Measurements from ENCODE around the gene HOXA4.

Gene HOXA4

DNA sequence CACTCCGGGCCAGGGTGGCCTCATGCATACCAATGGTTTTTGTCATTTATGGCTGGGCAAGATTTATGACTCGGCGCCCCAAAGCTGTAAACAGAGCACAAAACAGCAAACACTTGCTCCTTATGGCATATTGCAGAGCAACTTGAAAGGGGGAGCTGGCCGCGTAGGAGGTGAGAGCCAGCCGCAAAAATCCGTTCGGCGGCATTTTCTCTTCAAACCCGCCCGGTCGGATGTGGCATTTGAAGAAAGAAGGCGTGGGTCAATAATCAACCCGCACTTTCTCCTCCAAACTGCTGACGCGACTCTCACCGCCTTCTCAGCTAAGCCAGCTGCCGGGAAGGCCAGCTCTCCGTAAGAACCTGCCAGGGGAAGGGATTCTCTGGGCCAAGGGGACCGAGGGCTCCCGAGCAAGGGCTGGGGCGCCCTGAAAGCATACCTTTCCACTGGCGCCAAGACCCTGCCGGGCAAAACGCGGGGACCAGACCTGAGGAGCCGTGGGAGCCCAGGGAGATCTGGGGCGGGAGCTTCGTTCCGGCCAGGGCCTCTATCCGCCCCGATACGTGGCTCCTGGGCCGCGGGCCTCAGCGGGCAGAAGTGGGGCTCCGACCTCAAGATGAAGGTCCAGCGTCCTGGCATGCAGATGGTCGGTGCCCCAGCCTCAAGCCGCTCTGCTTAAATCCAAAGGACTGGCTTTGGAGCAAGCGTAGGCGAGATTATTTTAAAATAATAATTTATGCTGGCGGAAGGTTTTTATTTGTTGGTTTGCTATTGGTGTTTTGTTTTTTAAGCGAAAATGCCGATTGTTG is 15.1 kb downstream of the HOXA4 start:
- no peak for DNase-seq

DNA sequence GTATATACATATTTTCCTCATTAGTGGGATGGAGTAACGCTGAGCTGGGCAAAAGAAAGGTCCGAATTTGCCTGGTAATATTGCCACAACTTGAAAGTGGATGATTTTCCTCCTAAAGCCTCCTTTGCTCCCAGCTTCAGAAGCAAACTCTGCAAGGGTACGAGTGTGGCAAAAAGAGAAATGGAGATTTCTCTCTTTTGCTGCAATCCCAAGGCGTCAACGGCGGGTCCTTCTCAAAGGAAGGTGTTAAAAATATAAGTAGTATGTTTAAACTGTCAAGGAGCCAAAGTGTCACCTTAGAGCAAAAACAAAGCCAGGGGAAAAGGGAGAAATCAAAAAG is 15.7 kb downstream of the HOXA4 start:
- DNase-seq: no peak

DNA sequence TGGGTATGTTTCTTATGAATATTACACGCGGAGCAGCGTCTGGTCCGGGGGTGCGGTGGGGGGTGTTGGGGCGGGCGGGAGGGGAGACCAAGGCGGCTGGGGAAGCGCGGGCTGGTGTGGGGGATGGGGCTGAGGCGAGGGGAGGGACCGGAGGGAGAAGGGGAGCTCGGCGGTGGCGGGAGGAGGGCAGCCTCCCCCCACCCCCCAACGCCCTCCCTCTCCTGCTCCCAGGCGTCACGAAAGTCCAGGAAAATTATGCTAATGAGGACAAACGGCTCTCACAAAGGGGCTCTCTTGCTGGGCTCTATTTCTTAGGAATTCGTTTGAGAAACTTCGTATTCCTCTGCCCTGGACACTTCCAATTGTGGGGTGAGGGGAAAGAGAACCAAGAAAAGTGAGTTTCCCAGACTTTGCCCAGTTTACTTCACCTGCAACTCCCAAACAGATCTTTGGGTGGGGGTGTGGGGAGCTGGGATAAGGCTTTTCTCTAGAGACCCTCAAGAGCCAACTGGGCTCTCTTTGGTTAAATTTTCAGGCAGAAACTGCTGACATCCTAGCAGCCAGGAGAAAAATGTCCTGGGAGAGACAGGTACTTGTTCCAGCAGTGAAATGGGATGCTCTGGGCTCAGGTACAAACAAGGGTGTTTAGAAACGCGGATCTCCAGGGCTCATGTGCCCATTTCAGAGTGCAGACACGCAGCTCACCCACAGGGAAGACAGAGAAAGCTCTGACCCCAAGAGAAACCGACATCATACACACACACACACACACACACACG is 16.4 kb downstream of the HOXA4 start:
- no peak for DNase-seq

DNA sequence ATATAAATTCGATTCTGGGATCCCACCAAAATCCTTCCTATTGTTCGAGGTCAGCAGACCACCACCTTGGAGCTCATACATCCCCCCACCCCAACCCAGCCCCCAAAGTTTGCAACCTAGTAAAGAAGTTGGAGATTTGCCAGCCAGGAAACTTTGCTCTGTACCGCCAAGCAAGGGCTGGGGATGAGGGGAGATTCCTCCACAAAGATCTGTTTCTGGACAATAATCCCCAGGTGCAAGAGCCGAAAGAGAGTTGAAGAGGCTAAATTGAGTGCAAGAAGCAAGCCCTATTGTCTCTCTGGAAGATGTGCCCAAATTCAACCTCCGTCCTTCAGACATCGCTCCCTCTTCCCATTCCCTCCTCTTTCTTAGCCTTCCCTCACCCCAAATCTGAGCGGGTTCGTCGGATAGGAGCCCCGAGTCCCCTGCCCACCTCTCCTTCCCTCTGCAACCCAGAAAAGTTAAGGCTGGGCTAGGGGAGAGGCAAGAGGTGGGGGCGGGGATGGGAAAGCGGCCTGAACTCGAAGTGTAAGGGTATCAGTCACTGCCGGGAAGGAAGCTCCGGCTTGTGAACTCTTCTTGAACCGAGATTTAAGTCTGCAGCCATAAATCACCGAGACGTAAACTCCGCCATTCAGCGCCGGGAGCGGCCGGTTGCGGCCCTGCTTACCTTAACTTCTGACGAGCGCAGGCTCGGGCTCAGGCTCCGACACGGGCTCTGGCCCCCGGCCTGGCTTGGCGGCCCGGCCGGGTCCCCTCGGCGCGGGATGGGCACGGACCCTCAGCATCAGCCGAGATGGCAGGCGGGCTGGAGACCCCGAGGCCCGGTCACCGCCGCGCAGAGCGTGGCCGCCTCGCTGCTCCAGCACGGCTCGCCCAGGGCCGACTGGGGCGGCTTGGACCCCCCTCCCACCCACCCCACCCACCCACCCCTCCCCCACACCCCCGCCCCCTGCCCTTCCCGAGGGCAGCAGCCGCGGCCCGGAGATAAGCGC is 17.3 kb downstream of the HOXA4 start:
- no peak for DNase-seq

DNA sequence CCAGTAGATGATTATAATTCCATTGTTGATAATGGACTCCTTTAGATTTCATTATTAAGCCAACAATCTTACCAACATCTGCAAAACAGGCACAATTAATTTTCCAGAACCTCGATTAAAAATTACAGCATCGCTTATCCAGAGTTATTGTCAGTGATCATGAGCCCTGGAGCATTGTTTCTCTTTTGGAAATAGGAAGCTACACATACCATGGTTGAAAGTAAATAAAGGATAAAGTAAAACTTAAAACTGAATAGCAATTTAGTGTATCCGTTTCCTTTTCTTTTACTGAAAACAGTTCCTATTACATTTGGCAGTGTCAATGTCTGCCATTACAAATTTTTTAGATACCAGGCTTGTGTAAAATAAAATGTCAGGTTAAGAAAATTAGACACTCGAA is 18.2 kb downstream of the HOXA4 start:
- no peak for DNase-seq

DNA sequence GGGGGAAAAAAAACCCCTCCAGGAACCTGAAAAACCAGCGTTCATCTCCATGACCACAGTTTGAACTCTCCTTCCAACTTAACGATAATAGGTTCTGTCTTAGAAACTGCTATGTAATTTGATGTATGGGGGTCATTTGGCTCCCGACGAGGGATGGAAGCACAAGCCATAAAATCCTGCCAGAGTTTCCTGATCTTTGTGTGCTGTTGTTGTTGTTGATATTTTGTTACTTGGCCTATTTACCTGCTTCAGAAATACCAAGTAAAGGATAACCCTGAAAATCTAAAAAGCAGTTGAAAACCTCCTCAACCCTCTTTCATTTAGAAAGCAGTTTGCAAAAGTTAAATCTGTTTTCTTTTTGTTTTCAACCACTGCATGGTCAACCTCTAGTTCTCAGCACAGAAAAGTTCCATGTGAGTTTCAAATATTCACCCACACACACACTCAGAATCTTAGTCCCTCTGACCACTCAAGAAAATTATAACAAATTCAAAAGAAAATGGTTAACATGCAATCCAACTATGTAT is 18.7 kb downstream of the HOXA4 start:
- no peak for DNase-seq

DNA sequence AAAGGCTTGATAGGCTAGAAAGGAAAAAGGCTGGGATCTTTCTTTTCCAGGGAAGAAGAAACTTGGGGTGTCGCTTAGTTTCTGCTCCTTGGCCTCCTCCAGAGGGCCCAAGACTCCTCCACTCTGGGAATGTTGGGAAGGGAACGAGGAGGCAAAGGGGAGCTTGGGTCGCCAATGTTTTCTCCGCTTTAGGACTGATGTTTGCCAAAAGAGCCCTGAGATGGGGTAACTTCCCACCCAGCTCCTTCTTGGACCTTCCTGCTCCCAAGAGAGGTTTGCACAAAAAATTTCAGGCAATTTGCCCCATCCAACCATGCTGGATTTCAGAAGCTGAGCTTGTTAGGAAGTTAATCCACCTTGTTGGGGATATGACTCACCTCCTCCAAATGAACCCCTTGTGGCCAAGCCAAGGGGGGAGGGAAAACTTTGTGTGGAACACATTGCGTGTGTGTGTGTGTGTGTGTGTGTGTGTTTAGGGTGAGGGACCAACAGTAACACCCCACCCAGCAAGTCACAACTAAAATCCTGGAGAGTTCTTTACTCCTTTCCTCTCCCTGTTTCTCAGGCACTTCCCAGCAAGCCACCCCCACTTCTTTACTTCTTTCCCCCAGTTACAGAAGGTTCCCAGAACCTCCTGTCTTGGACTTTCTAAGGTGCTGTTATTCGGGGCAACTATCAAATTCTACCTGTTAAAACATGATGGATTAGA is 19.4 kb downstream of the HOXA4 start:
- DNase-seq: no peak

DNA sequence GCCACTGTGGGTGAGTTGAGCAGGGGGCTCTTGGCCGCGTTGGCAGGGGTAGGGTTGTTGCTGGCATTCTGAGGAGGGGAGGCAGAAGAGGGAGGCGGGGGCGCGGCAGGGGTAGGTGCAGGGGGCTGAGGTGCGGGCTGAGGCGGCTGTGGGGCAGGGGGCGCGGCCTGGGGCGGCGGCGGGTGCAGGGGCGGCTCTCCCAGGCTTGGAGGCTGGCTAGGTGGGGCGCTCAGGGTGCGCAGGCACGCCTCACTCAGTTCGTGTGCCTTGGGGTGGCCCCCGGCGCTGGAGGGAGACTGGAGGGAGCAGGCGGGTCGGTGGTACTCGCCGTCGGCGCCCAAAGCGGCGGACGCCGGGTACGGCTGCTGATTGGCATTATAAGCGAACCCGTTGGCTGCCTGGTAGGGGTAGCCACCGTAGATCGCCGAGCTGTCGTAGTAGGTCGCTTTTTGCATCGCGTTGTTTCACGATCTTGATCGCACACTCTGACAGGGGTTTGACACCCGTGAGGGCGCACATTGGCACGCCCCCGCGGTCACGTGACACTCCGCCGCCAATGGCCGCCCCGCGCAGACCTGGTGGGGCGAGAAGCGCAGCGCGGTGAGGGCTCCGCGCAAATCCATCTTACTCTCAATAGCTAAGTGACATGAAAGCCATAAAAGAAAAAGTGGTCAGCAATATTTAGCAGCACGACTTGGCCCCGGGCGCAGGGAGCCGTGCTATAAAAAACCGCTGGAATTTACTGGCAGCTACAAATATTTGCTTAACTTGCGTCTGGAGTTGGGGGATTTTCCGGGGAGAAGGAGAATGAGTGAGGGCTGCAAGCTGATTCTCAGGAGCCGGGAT is 20.1 kb downstream of the HOXA4 start:
- no peak for DNase-seq

DNA sequence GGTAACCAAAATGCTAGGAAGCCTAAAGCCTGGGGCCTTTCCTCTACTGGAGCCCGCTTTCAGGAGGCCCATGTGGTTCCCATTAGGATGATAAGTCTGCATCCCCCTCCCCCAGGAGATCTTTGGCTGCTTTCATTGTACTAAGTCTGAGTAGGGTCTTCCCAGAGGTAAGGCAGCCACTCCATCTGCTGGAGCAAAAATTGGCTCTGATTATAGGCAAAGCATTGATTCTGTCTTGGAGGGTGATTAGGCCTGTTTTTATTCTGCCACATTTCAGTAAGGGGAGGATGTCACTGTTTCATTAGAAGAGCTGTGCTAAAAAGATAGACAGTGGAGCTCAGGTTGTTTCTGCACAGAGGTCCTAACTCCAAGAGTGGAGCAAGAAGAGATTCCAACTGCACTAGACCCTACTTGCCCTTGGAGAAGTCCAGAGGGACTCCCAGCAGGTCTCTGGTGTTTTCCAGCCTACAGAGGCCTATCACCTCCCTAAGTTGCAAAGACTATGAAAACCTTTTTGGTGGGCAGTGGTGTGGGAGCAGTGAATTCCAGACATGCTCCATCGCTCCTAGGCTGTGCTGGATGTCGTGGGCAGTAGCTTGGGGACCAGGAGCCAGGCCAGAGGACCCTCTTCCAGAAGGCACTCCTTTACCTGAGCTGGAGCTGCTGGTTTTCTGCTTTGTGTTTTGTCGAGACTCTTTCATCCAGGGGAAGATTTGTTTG is 20.9 kb downstream of the HOXA4 start:
- DNase-seq: no peak

DNA sequence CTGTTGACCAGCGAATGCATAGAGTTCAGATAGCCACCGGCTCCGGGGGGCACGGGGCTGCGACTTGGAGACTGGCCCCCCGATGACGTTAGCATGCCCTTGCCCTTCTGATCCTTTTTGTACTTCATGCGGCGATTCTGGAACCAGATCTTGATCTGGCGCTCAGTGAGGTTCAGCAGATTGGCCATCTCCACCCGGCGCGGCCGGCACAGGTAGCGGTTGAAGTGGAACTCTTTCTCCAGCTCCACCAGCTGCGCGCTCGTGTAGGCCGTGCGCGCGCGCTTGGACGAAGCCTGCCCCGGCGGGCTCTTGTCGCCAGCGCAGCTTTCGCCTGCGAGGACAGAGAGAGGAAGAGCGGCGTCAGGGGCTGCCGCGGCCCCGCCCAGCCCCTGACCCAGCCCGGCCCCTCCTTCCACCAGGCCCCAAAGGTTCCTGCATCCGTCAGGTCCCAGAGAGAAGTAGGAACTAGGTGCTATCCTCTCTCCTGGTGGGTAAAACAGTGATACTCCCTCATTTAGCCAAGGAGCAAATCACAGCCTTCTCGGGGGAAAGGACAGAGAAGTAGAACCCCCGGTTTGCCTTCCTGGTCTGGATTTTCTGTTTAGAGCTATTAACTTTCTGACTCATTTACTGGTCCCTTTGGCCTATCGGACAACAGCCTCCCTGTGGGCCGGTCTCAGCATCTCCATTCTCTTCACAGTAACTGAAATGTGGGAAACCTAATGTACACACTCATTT is 22.0 kb downstream of the HOXA4 start:
- no peak for DNase-seq

DNA sequence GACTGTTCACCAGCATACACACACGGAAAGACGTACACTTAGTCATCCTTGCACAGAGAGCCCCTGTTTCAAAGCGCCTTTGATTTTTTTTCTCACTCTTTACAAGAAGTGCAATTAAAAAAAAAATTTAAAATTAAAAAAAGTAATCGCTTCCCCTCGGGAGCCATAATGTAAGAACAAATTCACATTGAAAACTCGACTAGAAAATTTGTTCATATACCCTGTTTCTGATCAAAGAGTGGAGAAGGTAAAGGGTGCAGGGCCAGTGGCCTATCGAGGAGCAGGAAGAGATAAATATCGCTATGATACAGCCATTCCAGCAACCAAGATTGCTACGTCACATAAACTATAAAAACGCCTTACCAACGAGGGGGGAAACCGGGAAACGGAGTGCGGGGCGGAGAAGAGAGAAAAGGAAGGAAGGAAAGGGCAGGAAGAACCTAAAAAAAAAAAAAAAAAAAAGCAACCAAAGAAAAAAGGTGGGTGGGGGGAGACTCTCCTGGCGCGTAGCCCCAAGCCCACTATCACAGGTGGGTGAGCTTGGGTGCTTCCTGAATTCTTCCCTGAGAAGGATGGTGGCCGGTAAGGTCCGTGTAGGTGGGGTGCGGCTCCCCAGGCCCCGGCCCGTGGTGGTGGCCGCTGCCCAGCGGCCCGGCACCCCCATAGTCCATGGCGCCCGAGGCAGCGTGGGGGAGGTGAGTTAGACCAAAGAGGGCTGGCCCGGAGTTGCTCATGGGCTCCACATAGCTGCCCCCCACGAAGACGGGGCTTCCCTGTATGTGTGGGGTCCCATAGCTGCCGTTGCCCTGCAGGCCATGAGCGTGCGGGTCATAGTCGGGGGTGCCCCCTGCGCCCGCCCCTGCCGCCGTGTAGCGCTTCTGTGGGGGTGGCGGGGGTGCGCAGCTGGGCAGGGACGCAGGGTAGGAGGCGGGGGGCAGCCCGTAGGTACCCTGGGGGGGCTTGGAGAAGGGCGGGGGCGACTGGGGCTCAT is 22.9 kb downstream of the HOXA4 start:
- DNase-seq: no peak

DNA sequence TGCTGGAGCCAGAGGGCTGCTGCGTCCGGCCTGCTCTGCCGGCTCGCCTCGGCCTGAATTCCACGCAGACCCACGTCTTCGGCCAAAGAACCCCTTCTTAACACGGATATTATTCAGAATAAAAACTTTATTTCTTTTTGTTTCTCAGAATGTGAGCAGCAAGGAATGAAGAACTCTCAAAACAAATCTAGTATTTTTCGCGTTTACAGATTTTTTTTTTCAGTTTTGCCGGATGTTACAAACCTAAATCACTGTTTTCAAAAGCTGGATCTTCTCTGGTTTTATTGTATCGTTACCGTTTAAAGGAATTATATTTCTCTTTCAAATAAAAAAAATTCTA is 23.7 kb downstream of the HOXA4 start:
- DNase-seq: no peak

DNA sequence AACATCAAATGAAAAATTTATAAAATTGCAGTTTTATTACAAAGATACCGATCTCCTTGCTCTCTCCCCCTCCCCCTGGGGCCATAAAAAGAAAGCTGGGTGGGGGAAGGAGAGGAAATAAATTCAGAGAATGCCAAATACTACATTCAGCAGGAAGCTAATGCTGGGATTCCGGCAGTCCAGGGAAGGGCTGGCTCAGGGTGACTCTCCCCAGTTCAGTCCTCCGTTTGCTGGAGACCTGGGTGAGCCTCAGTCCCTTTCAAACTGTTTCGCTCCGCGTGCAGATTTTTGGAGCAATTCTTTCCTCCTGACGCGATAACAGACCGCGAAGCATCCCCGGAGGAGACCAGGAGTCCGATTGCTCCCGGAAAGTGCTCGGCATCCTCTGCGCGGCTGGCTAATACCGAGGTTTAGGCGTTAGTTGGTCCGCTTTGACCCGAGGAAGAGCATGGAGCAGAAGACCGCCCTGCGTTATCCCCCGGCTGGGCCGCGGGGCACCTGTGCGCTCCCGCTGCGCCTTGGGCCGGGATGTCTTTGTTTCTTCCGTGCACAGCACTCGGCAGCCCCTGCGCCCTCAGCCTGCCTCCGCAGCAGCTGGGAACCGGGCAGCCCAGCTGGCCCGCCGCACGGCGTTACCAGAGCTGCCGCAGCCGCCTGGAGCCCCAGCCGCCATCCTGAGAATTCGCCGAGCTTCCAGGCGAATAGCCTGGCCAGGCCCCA is 24.2 kb downstream of the HOXA4 start:
- no peak for DNase-seq

DNA sequence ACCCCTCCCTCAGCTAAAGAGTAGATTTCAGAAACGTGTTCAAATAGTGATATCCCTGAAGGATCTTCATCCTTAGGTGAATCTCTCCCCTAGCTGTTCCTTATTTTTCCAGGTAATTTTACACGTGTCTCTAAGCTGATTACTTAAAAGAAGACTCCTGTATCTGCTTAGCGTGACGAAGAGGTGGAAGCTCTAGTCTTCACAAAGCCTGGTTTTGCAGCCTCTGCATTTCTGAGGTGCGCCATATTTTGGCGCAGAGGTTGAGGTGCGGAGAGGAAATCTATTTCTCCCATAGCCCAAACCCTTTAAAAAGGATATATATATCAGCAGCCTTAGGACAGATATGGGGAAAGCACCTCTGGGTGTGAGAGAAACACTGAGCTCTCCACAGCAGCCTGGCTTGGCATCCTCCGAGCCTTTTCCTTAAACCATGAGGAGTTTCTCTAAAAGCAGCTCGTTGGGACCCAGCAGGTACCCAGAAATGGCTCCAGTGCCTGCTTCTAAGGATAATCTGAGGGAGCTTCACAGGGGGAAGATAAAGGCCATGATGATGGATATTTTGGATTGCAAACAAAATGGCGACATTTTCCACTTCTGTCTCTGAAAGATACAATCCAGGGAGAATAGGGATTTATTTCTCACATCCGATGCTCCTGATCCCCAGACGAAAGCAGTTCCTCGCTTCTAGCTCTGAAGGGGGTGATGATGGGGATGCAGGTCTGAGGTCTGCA is 25.1 kb downstream of the HOXA4 start:
- DNase-seq: no peak

DNA sequence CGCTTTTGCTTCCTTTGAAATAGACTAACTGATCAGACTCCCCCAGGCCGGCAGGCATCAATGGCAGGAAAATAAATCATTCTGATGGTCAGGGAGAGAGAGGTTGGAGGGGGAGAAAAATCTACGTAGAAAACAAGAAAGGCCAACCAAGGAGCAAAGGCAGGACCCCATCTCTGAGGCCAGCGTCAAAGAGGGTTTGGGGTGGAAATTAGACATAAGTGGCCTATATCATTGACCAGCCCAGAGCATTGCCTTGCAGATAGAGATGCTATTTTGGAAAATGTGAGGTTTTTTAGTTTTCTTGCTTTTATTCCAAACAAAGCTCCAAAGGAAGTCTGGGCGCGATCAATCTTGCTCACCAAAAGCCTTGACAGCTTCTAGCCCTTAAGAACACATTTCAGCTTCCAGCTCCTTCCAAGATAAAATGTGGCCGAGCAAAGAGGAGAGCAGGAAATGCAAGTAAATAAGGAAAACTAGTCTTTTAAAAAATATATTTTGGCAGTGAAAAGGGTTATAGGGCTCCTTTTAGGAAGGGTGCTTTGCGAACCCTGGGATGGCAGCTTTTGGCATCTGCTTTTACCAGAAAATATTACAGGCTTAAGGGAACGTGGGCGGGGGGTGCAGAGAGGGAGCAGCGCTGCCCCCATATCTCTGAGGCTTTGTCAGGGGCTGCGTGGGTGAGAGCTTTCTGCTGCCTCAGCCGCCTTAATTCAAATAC is 26.1 kb downstream of the HOXA4 start:
- no peak for DNase-seq

DNA sequence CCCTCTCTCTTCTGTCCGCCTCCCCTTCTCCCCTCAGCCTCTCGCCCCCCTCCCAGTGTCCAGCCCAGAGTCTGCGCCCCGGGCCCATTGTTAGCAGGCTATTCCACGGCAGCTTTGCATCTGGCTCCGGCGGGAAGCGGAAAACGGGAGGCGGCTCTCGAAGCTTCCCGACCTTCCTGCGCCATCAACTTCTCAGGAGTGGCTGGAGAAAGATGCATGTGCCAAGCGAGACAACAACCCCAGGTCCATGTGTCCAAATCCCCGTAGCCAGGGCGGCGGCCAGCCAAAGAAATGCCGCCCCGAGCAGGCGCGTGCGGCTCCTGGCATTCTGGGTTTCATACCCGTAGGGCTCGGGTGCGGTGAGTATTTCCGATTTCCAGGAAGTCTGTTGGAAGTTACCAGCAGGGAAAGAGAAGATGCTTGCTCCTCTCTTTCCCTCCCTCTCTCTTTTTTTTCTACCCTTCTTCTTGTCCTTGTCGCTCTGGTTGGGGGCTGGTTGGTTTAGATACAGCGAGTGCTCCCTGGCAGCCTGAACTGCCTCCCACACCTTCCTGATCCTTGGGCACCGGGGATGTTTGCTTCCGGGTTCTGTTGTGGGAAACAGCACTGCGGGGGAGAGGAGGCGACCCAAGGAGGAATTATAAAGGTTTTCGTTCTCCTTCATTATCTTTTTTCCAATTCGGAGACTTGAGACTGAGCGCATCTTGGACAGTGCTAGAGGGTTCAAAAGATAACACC is 26.9 kb downstream of the HOXA4 start:
- no peak for DNase-seq

All from NCI-H1694 treated with DMSO at 0.1 percent for 48 hours (cell line).